SK-N-SH treated with all-trans-retinoic acid at 6 μM for 48 hours (cell line): ENCODE measurements around the gene TMEM134.

ENCODE experiments used
- ATAC-seq: fragments of 200-7000 bp; cut with Tn5 transposase; 3 replicates; pipeline ENCODE4 v1.9.1; 2020; ENCODE audit warnings: mild to moderate bottlenecking, moderate library complexity
- CSDC2 ChIP-seq: fragments of 250-450 bp; sonication (Bioruptor Pico); IDR thresholded peaks from 2 replicates; pipeline ENCODE4 v1.5.0; 2020; ENCODE audit warnings: mild to moderate bottlenecking, moderate library complexity
- CSRNP3 ChIP-seq: fragments of 250-450 bp; sonication (Bioruptor Pico); IDR thresholded peaks from 2 replicates; pipeline ENCODE4 v1.5.1; 2021; ENCODE audit warnings: mild to moderate bottlenecking, moderate library complexity
- ESRRG ChIP-seq: fragments of 250-450 bp; sonication (Bioruptor Pico); IDR thresholded peaks from 2 replicates; pipeline ENCODE4 v1.6.1; 2021; ENCODE audit warnings: mild to moderate bottlenecking
- GLIS3 ChIP-seq: fragments of 250-450 bp; sonication (Bioruptor Pico); IDR thresholded peaks from 2 replicates; pipeline ENCODE4 v1.5.0; 2020; ENCODE audit warnings: mild to moderate bottlenecking, moderate library complexity
- ISL1 ChIP-seq: fragments of 250-450 bp; sonication (Bioruptor Pico); IDR thresholded peaks from 2 replicates; pipeline ENCODE4 v2.1.2; 2022; ENCODE audit warnings: mild to moderate bottlenecking, moderate library complexity
- RARB ChIP-seq: fragments of 250-450 bp; sonication (Bioruptor Pico); IDR thresholded peaks from 2 replicates; pipeline ENCODE4 v1.8.0; 2021; ENCODE audit warnings: mild to moderate bottlenecking, moderate library complexity
- SNAI2 ChIP-seq: fragments of 250-450 bp; sonication (Bioruptor Pico); IDR thresholded peaks from 2 replicates; pipeline ENCODE4 v1.5.0; 2020; ENCODE audit warnings: mild to moderate bottlenecking, moderate library complexity
- TCF4 ChIP-seq: fragments of 250-450 bp; sonication (Bioruptor Pico); IDR thresholded peaks from 2 replicates; pipeline ENCODE4 v1.8.0; 2021; ENCODE audit warnings: mild to moderate bottlenecking, moderate library complexity, borderline replicate concordance
- TOX ChIP-seq: fragments of 250-450 bp; sonication (Bioruptor Pico); IDR thresholded peaks from 2 replicates; pipeline ENCODE4 v1.8.0; 2021; ENCODE audit warnings: mild to moderate bottlenecking, moderate library complexity, borderline replicate concordance
- ZC3H10 ChIP-seq: fragments of 250-450 bp; sonication (Bioruptor Pico); IDR thresholded peaks from 2 replicates; pipeline ENCODE4 v1.5.1; 2021; ENCODE audit warnings: mild to moderate bottlenecking, moderate library complexity
- ZFP3 ChIP-seq: fragments of 250-450 bp; sonication (Bioruptor Pico); IDR thresholded peaks from 2 replicates; pipeline ENCODE4 v1.5.0; 2020; ENCODE audit warnings: mild to moderate bottlenecking, moderate library complexity
- ZFP30 ChIP-seq: fragments of 450-650 bp; formaldehyde crosslinking; IDR thresholded peaks from 2 replicates; pipeline ENCODE4 v1.5.0; 2022; ENCODE audit warnings: mild to moderate bottlenecking, moderate library complexity
- ZNF565 ChIP-seq: fragments of 450-650 bp; formaldehyde crosslinking; conservative IDR thresholded peaks from 2 replicates; pipeline ENCODE4 v1.5.0; 2020; ENCODE audit warnings: low read depth, mild to moderate bottlenecking, moderate library complexity
- ZNF70 ChIP-seq: fragments of 450-650 bp; formaldehyde crosslinking; IDR thresholded peaks from 2 replicates; pipeline ENCODE4 v1.5.0; 2020; ENCODE audit warnings: mild to moderate bottlenecking, moderate library complexity
- ZNF8 ChIP-seq: fragments of 450-650 bp; formaldehyde crosslinking; IDR thresholded peaks from 2 replicates; pipeline ENCODE4 v1.5.0; 2020; ENCODE audit warnings: mild to moderate bottlenecking, moderate library complexity
- TF ChIP-seq, protein P1 (sequence below): fragments of 250-450 bp; sonication (Bioruptor Pico); IDR thresholded peaks from 2 replicates; pipeline ENCODE4 v1.5.0; 2020; ENCODE audit warnings: mild to moderate bottlenecking, moderate library complexity
- TF ChIP-seq, protein P2 (sequence below): fragments of 250-450 bp; sonication (Bioruptor Pico); IDR thresholded peaks from 2 replicates; pipeline ENCODE4 v1.8.0; 2020; ENCODE audit warnings: mild to moderate bottlenecking, moderate library complexity, borderline replicate concordance
- TF ChIP-seq, protein P3 (sequence below): fragments of 250-450 bp; sonication (Bioruptor Pico); IDR thresholded peaks from 2 replicates; pipeline ENCODE4 v1.5.1; 2020; ENCODE audit warnings: low read depth, mild to moderate bottlenecking, moderate library complexity
- TF ChIP-seq, protein P4 (sequence below): fragments of 250-450 bp; sonication (Bioruptor Pico); IDR thresholded peaks from 2 replicates; pipeline ENCODE4 v1.8.0; 2021; ENCODE audit warnings: low read depth, mild to moderate bottlenecking, moderate library complexity, borderline replicate concordance

TMEM134 gene

DNA sequence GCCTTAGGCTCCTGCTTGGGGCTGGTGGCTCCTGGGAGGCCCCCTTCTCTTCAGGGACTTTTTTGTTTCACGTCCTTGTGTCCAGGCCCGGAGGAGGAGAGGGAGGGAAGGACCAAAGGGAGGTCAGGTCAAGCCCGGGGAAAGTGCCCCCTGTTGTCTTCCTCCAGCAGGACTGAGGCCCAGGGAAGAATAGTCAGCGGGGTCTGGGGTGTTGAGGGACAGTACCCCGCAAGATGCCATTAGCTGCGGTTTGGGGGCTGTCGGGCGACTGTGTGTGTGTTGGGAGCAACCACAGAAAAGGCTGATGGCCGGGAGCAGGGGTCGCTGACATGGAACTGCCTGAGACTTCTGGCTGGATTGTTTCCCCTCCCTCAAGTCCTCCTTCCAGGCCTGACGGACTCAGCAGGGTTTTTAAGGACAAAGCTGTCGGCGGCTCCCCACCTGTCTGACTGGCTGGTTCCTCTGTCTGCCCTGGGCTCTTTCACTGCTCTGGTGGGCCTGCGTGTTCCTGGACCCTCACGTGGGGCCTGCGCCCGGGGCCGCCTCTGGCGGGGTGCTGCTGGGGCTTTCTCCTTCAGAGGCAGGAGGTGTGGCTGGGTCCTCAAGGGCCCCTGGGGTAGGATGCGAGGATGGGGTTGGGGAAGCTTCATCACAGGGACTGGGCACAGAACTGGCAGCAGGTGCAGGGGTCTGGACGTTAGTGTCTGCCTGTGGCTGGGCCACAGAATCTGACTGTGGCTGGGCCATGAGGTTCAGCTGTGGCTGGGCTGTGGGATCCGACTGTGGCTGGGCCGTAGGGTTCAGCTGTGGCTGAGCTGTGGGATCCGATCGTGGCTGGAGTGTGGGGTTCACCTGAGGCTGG lies 18.0 kb downstream of the TMEM134 start:
- no peak for ATAC-seq
- TF ChIP-seq RARB (CRISPR knock-in tag) (no peak), CSRNP3 (CRISPR knock-in tag) (no peak), ZNF70 (CRISPR knock-in tag) (no peak), TCF4 (CRISPR knock-in tag) (no peak), ZNF565 (CRISPR knock-in tag) (no peak), ZFP3 (no peak), CSDC2 (CRISPR knock-in tag) (no peak), SNAI2 (CRISPR knock-in tag) (no peak), ZFP30 (CRISPR knock-in tag) (no peak), TOX (CRISPR knock-in tag) (no peak)
- TF ChIP-seq, protein P1, sequence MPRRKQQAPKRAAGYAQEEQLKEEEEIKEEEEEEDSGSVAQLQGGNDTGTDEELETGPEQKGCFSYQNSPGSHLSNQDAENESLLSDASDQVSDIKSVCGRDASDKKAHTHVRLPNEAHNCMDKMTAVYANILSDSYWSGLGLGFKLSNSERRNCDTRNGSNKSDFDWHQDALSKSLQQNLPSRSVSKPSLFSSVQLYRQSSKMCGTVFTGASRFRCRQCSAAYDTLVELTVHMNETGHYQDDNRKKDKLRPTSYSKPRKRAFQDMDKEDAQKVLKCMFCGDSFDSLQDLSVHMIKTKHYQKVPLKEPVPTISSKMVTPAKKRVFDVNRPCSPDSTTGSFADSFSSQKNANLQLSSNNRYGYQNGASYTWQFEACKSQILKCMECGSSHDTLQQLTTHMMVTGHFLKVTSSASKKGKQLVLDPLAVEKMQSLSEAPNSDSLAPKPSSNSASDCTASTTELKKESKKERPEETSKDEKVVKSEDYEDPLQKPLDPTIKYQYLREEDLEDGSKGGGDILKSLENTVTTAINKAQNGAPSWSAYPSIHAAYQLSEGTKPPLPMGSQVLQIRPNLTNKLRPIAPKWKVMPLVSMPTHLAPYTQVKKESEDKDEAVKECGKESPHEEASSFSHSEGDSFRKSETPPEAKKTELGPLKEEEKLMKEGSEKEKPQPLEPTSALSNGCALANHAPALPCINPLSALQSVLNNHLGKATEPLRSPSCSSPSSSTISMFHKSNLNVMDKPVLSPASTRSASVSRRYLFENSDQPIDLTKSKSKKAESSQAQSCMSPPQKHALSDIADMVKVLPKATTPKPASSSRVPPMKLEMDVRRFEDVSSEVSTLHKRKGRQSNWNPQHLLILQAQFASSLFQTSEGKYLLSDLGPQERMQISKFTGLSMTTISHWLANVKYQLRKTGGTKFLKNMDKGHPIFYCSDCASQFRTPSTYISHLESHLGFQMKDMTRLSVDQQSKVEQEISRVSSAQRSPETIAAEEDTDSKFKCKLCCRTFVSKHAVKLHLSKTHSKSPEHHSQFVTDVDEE (CRISPR knock-in tag) = no peak

- no peak for TF ChIP-seq TOX (CRISPR knock-in tag)
- no peak for TF ChIP-seq ISL1 (CRISPR knock-in tag)
- TF ChIP-seq, protein P2, sequence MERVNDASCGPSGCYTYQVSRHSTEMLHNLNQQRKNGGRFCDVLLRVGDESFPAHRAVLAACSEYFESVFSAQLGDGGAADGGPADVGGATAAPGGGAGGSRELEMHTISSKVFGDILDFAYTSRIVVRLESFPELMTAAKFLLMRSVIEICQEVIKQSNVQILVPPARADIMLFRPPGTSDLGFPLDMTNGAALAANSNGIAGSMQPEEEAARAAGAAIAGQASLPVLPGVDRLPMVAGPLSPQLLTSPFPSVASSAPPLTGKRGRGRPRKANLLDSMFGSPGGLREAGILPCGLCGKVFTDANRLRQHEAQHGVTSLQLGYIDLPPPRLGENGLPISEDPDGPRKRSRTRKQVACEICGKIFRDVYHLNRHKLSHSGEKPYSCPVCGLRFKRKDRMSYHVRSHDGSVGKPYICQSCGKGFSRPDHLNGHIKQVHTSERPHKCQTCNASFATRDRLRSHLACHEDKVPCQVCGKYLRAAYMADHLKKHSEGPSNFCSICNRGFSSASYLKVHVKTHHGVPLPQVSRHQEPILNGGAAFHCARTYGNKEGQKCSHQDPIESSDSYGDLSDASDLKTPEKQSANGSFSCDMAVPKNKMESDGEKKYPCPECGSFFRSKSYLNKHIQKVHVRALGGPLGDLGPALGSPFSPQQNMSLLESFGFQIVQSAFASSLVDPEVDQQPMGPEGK (CRISPR knock-in tag) = no peak
- TF ChIP-seq CSRNP3 (CRISPR knock-in tag) = no peak
- no peak for TF ChIP-seq ZC3H10
- no peak for TF ChIP-seq GLIS3 (CRISPR knock-in tag)
- TF ChIP-seq ZNF565 (CRISPR knock-in tag) = no peak
- no peak for TF ChIP-seq SNAI2 (CRISPR knock-in tag)
- no peak for TF ChIP-seq ESRRG (CRISPR knock-in tag)
- no peak for TF ChIP-seq TCF4 (CRISPR knock-in tag)
- TF ChIP-seq, protein P3, sequence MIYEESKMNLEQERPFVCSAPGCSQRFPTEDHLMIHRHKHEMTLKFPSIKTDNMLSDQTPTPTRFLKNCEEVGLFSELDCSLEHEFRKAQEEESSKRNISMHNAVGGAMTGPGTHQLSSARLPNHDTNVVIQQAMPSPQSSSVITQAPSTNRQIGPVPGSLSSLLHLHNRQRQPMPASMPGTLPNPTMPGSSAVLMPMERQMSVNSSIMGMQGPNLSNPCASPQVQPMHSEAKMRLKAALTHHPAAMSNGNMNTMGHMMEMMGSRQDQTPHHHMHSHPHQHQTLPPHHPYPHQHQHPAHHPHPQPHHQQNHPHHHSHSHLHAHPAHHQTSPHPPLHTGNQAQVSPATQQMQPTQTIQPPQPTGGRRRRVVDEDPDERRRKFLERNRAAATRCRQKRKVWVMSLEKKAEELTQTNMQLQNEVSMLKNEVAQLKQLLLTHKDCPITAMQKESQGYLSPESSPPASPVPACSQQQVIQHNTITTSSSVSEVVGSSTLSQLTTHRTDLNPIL (CRISPR knock-in tag) = no peak
- TF ChIP-seq, protein P4, sequence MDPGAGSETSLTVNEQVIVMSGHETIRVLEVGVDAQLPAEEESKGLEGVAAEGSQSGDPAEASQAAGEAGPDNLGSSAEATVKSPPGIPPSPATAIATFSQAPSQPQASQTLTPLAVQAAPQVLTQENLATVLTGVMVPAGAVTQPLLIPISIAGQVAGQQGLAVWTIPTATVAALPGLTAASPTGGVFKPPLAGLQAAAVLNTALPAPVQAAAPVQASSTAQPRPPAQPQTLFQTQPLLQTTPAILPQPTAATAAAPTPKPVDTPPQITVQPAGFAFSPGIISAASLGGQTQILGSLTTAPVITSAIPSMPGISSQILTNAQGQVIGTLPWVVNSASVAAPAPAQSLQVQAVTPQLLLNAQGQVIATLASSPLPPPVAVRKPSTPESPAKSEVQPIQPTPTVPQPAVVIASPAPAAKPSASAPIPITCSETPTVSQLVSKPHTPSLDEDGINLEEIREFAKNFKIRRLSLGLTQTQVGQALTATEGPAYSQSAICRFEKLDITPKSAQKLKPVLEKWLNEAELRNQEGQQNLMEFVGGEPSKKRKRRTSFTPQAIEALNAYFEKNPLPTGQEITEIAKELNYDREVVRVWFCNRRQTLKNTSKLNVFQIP = no peak
- no peak for TF ChIP-seq ZNF8 (CRISPR knock-in tag)
- TF ChIP-seq, all 23 proteins: peak for 0
- ATAC-seq = no peak
Observed at GRCh38 chr11:67449116-67449844, 19.8 kb downstream of the TMEM134 start.
